HG03064 (cell line): ENCODE results near the gene CNR2.
A peak's percentile ranks its signal among the peaks of the same experiment; 100 is the strongest.
"Not testable (repeated sequence)": the region's sequence is repeated elsewhere in the genome, so short reads cannot be mapped to it uniquely, and the experiment has no call there.

Experiments
- ATAC-seq: cut with Tn5 transposase; IDR thresholded peaks from one replicate; pipeline ENCODE4 v1.9.1; 2021; ENCODE audit warnings: low read depth; ENCODE audit not compliant: unreplicated experiment

The CNR2 gene

GRCh38 chr1:23913212-23913880, at the start of gene CNR2:
TSS of gene CNR2 (minus strand) at chr1:23913362. CDS start at chr1:23875617, 37,745 bp downstream.
- ATAC-seq = no peak

GRCh38 chr1:23960291-23961020, 47.3 kb upstream of the CNR2 start:
- no peak for ATAC-seq

GRCh38 chr1:23959461-23960290, 46.5 kb upstream of the CNR2 start, which contains the start of gene PNRC2:
TSS of gene PNRC2 (plus strand) at chr1:23959828. CDS start at chr1:23961458, 1,630 bp downstream.
- peak; percentile 71 for ATAC-seq

GRCh38 chr1:23958810-23959460, 45.8 kb upstream of the CNR2 start:
- ATAC-seq = peak; percentile 66

GRCh38 chr1:23958040-23958809, 45.1 kb upstream of the CNR2 start:
- not testable (repeated sequence) for ATAC-seq

GRCh38 chr1:23957096-23957495, 43.9 kb upstream of the CNR2 start:
- ATAC-seq = no peak

- no peak for ATAC-seq
Observed at GRCh38 chr1:23953020-23953419, 39.9 kb upstream of the CNR2 start.

GRCh38 chr1:23947366-23947765, 34.2 kb upstream of the CNR2 start:
- ATAC-seq = no peak

GRCh38 chr1:23936481-23937176, 23.5 kb upstream of the CNR2 start:
- no peak for ATAC-seq

- no peak for ATAC-seq
Observed at GRCh38 chr1:23931491-23931880, 18.3 kb upstream of the CNR2 start.

GRCh38 chr1:23930861-23931490, 17.8 kb upstream of the CNR2 start:
- ATAC-seq = no peak

- no peak for ATAC-seq
Observed at GRCh38 chr1:23930270-23930669, 17.1 kb upstream of the CNR2 start.

- no peak for ATAC-seq
Observed at GRCh38 chr1:23928789-23929188, 15.6 kb upstream of the CNR2 start.

GRCh38 chr1:23927097-23927496, 13.9 kb upstream of the CNR2 start:
- no peak for ATAC-seq

GRCh38 chr1:23925279-23925678, 12.1 kb upstream of the CNR2 start:
- ATAC-seq = no peak

- ATAC-seq = no peak
Observed at GRCh38 chr1:23924601-23925000, 11.4 kb upstream of the CNR2 start.

GRCh38 chr1:23923592-23924499, 10.7 kb upstream of the CNR2 start:
- no peak for ATAC-seq
